ENCODE results near the gene TNFRSF21.

TNFRSF21 gene

GRCh38 chr6:47207261-47207660 is 102.4 kb downstream of the TNFRSF21 start:
- TF ChIP-seq MYC (IDR thresholded peaks at IDR 0.05; ENCODE audit: low read depth, low read length) (no peak), CTCF (IDR thresholded peaks at IDR 0.05; ENCODE audit: low read depth, low read length) (no peak), POLR2A (IDR thresholded peaks at IDR 0.05; ENCODE audit: extremely low read depth, insufficient read length) (no peak), MAX (IDR thresholded peaks at IDR 0.05; ENCODE audit: low read depth, low read length) (no peak)
- no peak for DNase-seq (ENCODE audit: low read depth)
- H3K4me3 ChIP-seq (ENCODE audit: low read depth, low read length), result no peak overlapping the region

- TF ChIP-seq POLR2A (IDR thresholded peaks at IDR 0.05; ENCODE audit: extremely low read depth, insufficient read length) (no peak), CTCF (IDR thresholded peaks at IDR 0.05; ENCODE audit: low read depth, low read length) (no peak), MAX (IDR thresholded peaks at IDR 0.05; ENCODE audit: low read depth, low read length) (no peak), MYC (IDR thresholded peaks at IDR 0.05; ENCODE audit: low read depth, low read length) (no peak)
- no peak for DNase-seq (ENCODE audit: low read depth)
- H3K4me3 ChIP-seq (ENCODE audit: low read depth, low read length), result no peak overlapping the region
Observed at GRCh38 chr6:47206626-47207025, 103.1 kb downstream of the TNFRSF21 start.

GRCh38 chr6:47203938-47204611 is 105.6 kb downstream of the TNFRSF21 start:
- no peak overlapping the region for H3K4me3 ChIP-seq (ENCODE audit: low read depth, low read length)
- TF ChIP-seq MAX (IDR thresholded peaks at IDR 0.05; ENCODE audit: low read depth, low read length), result no peak
- TF ChIP-seq POLR2A (IDR thresholded peaks at IDR 0.05; ENCODE audit: extremely low read depth, insufficient read length), result no peak
- no peak for TF ChIP-seq CTCF (IDR thresholded peaks at IDR 0.05; ENCODE audit: low read depth, low read length)
- no peak for TF ChIP-seq MYC (IDR thresholded peaks at IDR 0.05; ENCODE audit: low read depth, low read length)
- no peak for DNase-seq (ENCODE audit: low read depth)

- peak; percentile 30 for DNase-seq (ENCODE audit: low read depth)
- no peak overlapping the region for H3K4me3 ChIP-seq (ENCODE audit: low read depth, low read length)
- TF ChIP-seq MYC (IDR thresholded peaks at IDR 0.05; ENCODE audit: low read depth, low read length) (no peak), CTCF (IDR thresholded peaks at IDR 0.05; ENCODE audit: low read depth, low read length) (no peak), MAX (IDR thresholded peaks at IDR 0.05; ENCODE audit: low read depth, low read length) (no peak), POLR2A (IDR thresholded peaks at IDR 0.05; ENCODE audit: extremely low read depth, insufficient read length) (no peak)
Observed at GRCh38 chr6:47203266-47203937, 106.3 kb downstream of the TNFRSF21 start.

GRCh38 chr6:47202644-47203205 is 107.0 kb downstream of the TNFRSF21 start:
- TF ChIP-seq CTCF (IDR thresholded peaks at IDR 0.05; ENCODE audit: low read depth, low read length) (no peak), MAX (IDR thresholded peaks at IDR 0.05; ENCODE audit: low read depth, low read length) (no peak), MYC (IDR thresholded peaks at IDR 0.05; ENCODE audit: low read depth, low read length) (no peak), POLR2A (IDR thresholded peaks at IDR 0.05; ENCODE audit: extremely low read depth, insufficient read length) (no peak)
- no peak for DNase-seq (ENCODE audit: low read depth)
- no peak overlapping the region for H3K4me3 ChIP-seq (ENCODE audit: low read depth, low read length)

Measured in NB4 (cell line).